Adrenal gland (tissue), 12 donors: ENCODE results near the gene AGPAT2. TPM values are rescaled to one million over a fixed set of nuclear protein-coding genes. Genes with fewer than 3 reads are reported as not detected.
A peak's percentile ranks its signal among the peaks of the same experiment; 100 is the strongest.

Source experiments
- DNase-seq, 7 donors: peaks; one replicate each; pipeline ENCODE4 v3.0.0-alpha.2; 2019 to 2020
- H3K27ac ChIP-seq, 5 donors: fragments of 200-600 bp; sonication (generic) in 4 of 5; 1 replicate in 3 of 5; 2 replicates in 2 of 5; pipeline versions ENCODE4 v1.5.1 to v1.8.0; 2016 to 2020; ENCODE audit warnings: mild to moderate bottlenecking in 1 of 5
- H3K27me3 ChIP-seq: fragments of 200-600 bp; 2 replicates; pipeline ENCODE4 v1.8.0; 2021
- H3K36me3 ChIP-seq, 2 donors: fragments of 200-600 bp; replicated peaks in 1 of 2; 1 replicate in 1 of 2; 2 replicates in 1 of 2; pipeline versions ENCODE4 v1.5.1 to v1.8.0; 2018 to 2022
- H3K4me1 ChIP-seq, 2 donors: fragments of 200-600 bp; replicated peaks in 1 of 2; 1 replicate in 1 of 2; 2 replicates in 1 of 2; pipeline versions ENCODE4 v1.5.1 to v1.8.0; 2018 to 2021
- H3K4me3 ChIP-seq, 4 donors: fragments of 200-600 bp; sonication (generic) in 3 of 4; one replicate each; pipeline ENCODE4 v1.5.1; 2016 to 2018
- H3K9me3 ChIP-seq, 3 donors: fragments of 200-600 bp; sonication (generic) in 1 of 3; replicated peaks in 1 of 3; 1 replicate in 2 of 3; 2 replicates in 1 of 3; pipeline versions ENCODE4 v1.5.1 to v1.8.0; 2016 to 2021
- CTCF ChIP-seq, 6 experiments: fragments of 450-650 bp in 4 of 6; fragments of 200-600 bp in 2 of 6; sonication (generic) in 1 of 6; IDR thresholded peaks; 1 replicate in 5 of 6; 2 replicates in 1 of 6; pipeline versions ENCODE4 v1.5.1 to v1.8.0; 2016 to 2021; ENCODE audit warnings: antibody characterized with exemption in 6 of 6, mild to moderate bottlenecking in 2 of 6, moderate library complexity in 1 of 6
- POLR2A ChIP-seq, 2 donors: fragments of 450-650 bp; IDR thresholded peaks; one replicate each; pipeline ENCODE4 v1.6.1; 2017; ENCODE audit warnings: antibody characterized with exemption in 2 of 2, mild to moderate bottlenecking in 2 of 2, moderate library complexity in 1 of 2
- WGBS, 4 donors: extraction: QIAGEN DNeasy Blood & Tissue Kit in 2 of 4; methylation state at CpG; one replicate each; pipeline versions ENCODE4 v1.1.5 to v1.1.7; 2013 to 2017; 5-methylcytosine and 5-hydroxymethylcytosine counted together
- intact Hi-C, 2 donors: fragments of 100-400 bp; cut with DNase I; formaldehyde crosslinking; loops; one replicate each; pipeline versions ENCODE4 v1.14.1 to v1.15.0; 2022 to 2023
- polyA plus RNA-seq, 3 donors: library from polyadenylated mRNA; stranded (reverse); fragments of 200-250 nt in 2 of 3; fragments of 350-450 nt in 1 of 3; fragmentation: Illumina TruSeq in 1 of 3; extraction: RNeasy Lipid Tissue Mini Kit (QIAGEN cat#74804) in 1 of 3; gene quantifications; one replicate each; pipeline ENCODE4 v1.2.3, GENCODE V29; 2013 to 2014
- total RNA-seq, 9 donors: library from RNA; depleted of rRNA in 4 of 9; stranded (reverse); fragments of >200 nt in 4 of 9; fragments of 120-200 nt in 1 of 9; fragmentation: NEBNext Ultra II Directional in 1 of 9; extraction: Animal tissue kit (Norgen Biotek cat#: 25700) in 1 of 9; gene quantifications; one replicate each; pipeline versions ENCODE4 v1.1.0 to v1.2.4, GENCODE V29; 2013 to 2023
- donor health status: healthy with polysubstance abuse.
- donor health status: Bipolar disorder and iron deficiency.
- donor health status: DM: yes; HTN: yes; CAD: no.
- donor health status: DM: no; HTN: no; CAD: no.
- donor health status: DM: no; HTN: no; CAD: no.
- donor health status: DM: yes; HTN: yes; CAD: no.

AGPAT2 gene
- total and polyA plus RNA-seq, 12 donors: 6.4 to 274 (median 48.0) TPM

DNA sequence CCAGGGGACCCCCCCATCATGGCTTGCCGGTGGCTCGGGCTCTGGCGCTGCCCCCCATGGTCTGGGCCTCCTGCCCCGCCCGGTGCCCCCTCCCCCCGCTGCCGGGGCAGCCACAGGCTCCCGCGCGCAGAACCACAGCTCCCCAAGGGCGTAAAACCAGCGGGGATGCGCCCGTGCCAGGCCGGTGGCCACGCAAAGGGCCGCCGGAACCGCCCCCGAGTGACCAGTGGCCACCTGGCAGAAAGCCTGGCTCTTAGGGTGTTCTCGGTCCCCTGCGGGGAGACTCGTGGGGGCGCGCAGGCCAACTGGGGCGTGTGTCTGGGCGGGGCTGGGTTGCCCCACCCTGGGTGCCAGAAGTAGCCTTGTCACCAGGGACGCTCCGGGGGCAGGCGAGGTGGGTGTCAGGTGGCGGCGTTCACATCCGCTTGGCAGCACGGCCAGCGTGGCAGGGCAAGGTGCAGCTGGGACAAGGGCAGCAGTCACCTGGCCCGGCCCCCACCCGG, 515 bp upstream of the AGPAT2 start:
- peak in 1 of 7 donors; percentile 47 for DNase-seq
- H3K27ac ChIP-seq: peak overlapping the region in 2 of 5 donors; percentile 57 to 90
- H3K9me3 ChIP-seq: no peaks in the 10 kb centered on the region
- 33 to 61% (median 34%) methylated on average over 16 to 37 of the region's 37 CpGs; no CpG with 5 or more reads in 1 of the 4 donors for WGBS, 4 donors
- peak overlapping the region in 1 of 4 donors; percentile 98 for H3K4me3 ChIP-seq
- H3K4me1 ChIP-seq: peaks cover 9 to 13% of the 10 kb centered on the region in 2 donors
- TF ChIP-seq POLR2A (IDR thresholded peaks at IDR 0.05): no peak
- no peak for TF ChIP-seq CTCF (IDR thresholded peaks at IDR 0.05)
- no peaks in the 10 kb centered on the region for H3K27me3 ChIP-seq
- H3K36me3 ChIP-seq: no peaks in the 10 kb centered on the region
- intact Hi-C loops: no loop called here

- 15 to 60% (median 16%) methylated on average over 1 to 20 of the region's 20 CpGs; no CpG with 5 or more reads in 1 of the 4 donors for WGBS, 4 donors
- Histone ChIP-seq H3K27me3 (no peaks in the 10 kb centered on the region), H3K9me3 (no peaks in the 10 kb centered on the region), H3K27ac (peak overlapping the region in 4 of 5 donors; percentile 57 to 90 (median 68)), H3K4me3 (peak overlapping the region; percentile 37 to 98 (median 56)), H3K4me1 (peaks cover 13 to 17% of the 10 kb centered on the region in 2 donors), H3K36me3 (no peaks in the 10 kb centered on the region)
- TF ChIP-seq POLR2A (IDR thresholded peaks at IDR 0.05): no peak
- intact Hi-C loops: no loop called here
- DNase-seq: no peak
Observed at GRCh38 chr9:136686534-136686793, 793 bp downstream of the AGPAT2 start.

- Histone ChIP-seq H3K36me3 (no peaks in the 10 kb centered on the region), H3K4me1 (peaks cover 13 to 17% of the 10 kb centered on the region in 2 donors), H3K9me3 (no peaks in the 10 kb centered on the region), H3K27me3 (no peaks in the 10 kb centered on the region), H3K4me3 (peak overlapping the region in 3 of 4 donors; percentile 42 to 98 (median 71)), H3K27ac (peak overlapping the region in 2 of 5 donors; percentile 64 to 90)
- no peak for TF ChIP-seq POLR2A (IDR thresholded peaks at IDR 0.05)
- TF ChIP-seq CTCF (IDR thresholded peaks at IDR 0.05): no peak
- 38 to 60% (median 54%) methylated on average over 4 to 19 of the region's 19 CpGs for WGBS, 4 donors
- no peak for DNase-seq
- intact Hi-C loops: no loop called here
Observed at GRCh38 chr9:136685790-136686533, 1.3 kb downstream of the AGPAT2 start.

- intact Hi-C loops: no loop called here
- H3K4me1 ChIP-seq: peaks cover 13 to 17% of the 10 kb centered on the region in 2 donors
- no peaks in the 10 kb centered on the region for H3K36me3 ChIP-seq
- H3K9me3 ChIP-seq: no peaks in the 10 kb centered on the region
- H3K27ac ChIP-seq: no peak overlapping the region
- DNase-seq: no peak
- 90 to 100% (median 95%) methylated on average over 2 to 7 of the region's 7 CpGs; no CpG with 5 or more reads in 1 of the 4 donors for WGBS, 4 donors
- H3K27me3 ChIP-seq: no peaks in the 10 kb centered on the region
- no peak for TF ChIP-seq CTCF (IDR thresholded peaks at IDR 0.05)
- TF ChIP-seq POLR2A (IDR thresholded peaks at IDR 0.05): no peak
- no peak overlapping the region for H3K4me3 ChIP-seq
Observed at GRCh38 chr9:136685216-136685615, 2.0 kb downstream of the AGPAT2 start.
